Hepatocyte (in vitro differentiated cells): Measurements from ENCODE around the gene SFMBT2. TPM values are rescaled to one million over a fixed set of nuclear protein-coding genes. Genes with fewer than 3 reads are reported as not detected.

ENCODE experiments used
- DNase-seq: peaks from one replicate; pipeline ENCODE4 v3.0.0-alpha.2; 2016; ENCODE audit warnings: low spot score
- H2AFZ ChIP-seq: fragments of 200-600 bp; sonication (generic); 2 replicates; pipeline ENCODE4 v1.6.0; 2016; ENCODE audit warnings: antibody characterized with exemption, mild to moderate bottlenecking
- H3K27ac ChIP-seq: fragments of 200-600 bp; sonication (generic); 2 replicates; pipeline ENCODE4 v1.5.1; 2016; ENCODE audit warnings: mild to moderate bottlenecking
- H3K27me3 ChIP-seq: fragments of 200-600 bp; sonication (generic); 2 replicates; pipeline ENCODE4 v1.6.1; 2016
- H3K36me3 ChIP-seq: fragments of 200-600 bp; sonication (generic); replicated peaks from 2 replicates; pipeline ENCODE4 v1.5.1; 2016; ENCODE audit warnings: low read depth; ENCODE audit not compliant: insufficient read depth
- H3K4me1 ChIP-seq: fragments of 200-600 bp; sonication (generic); 2 replicates; pipeline ENCODE4 v1.5.1; 2016; ENCODE audit warnings: mild to moderate bottlenecking, moderate library complexity; ENCODE audit not compliant: insufficient read depth
- H3K4me2 ChIP-seq: fragments of 200-600 bp; sonication (generic); 2 replicates; pipeline ENCODE4 v1.6.0; 2016
- H3K4me3 ChIP-seq: fragments of 200-600 bp; sonication (generic); 2 replicates; pipeline ENCODE4 v1.5.1; 2016; ENCODE audit warnings: mild to moderate bottlenecking
- H3K79me2 ChIP-seq: fragments of 200-600 bp; sonication (generic); 2 replicates; pipeline ENCODE4 v1.6.0; 2017; ENCODE audit warnings: mild to moderate bottlenecking
- H3K9me2 ChIP-seq: fragments of 200-600 bp; sonication (generic); replicated peaks from 2 replicates; pipeline ENCODE4 v1.6.0; 2017; ENCODE audit warnings: mild to moderate bottlenecking; ENCODE audit not compliant: insufficient read depth
- H3K9me3 ChIP-seq: fragments of 200-600 bp; sonication (generic); 2 replicates; pipeline ENCODE4 v1.5.1; 2016; ENCODE audit warnings: low read depth, mild to moderate bottlenecking
- H4K20me1 ChIP-seq: fragments of 200-600 bp; sonication (generic); 2 replicates; pipeline ENCODE4 v1.6.0; 2016; ENCODE audit warnings: mild to moderate bottlenecking; ENCODE audit not compliant: insufficient read depth, poor library complexity, severe bottlenecking
- CTCF ChIP-seq: fragments of 200-600 bp; sonication (generic); IDR thresholded peaks from 2 replicates; pipeline ENCODE4 v1.5.1; 2016; ENCODE audit warnings: antibody characterized with exemption, mild to moderate bottlenecking; ENCODE audit not compliant: poor library complexity
- EZH2 ChIP-seq: fragments of 200-600 bp; sonication (generic); IDR thresholded peaks from 2 replicates; pipeline ENCODE4 v1.6.1; 2016; ENCODE audit warnings: antibody characterized with exemption, mild to moderate bottlenecking, borderline replicate concordance
- EZH2phosphoT487 ChIP-seq: fragments of 200-600 bp; sonication (generic); IDR thresholded peaks from one replicate; pipeline ENCODE4 v1.6.1; 2018; ENCODE audit warnings: antibody characterized with exemption, mild to moderate bottlenecking, low read depth, moderate library complexity; ENCODE audit not compliant: unreplicated experiment, severe bottlenecking
- WGBS: methylation state at CpG from one replicate; pipeline ENCODE4 v1.1.6; 2016; ENCODE audit warnings: low lambda C conversion rate; ENCODE audit errors: missing lambda C conversion rate; 5-methylcytosine and 5-hydroxymethylcytosine counted together
- polyA plus RNA-seq: library from polyadenylated mRNA; unstranded; fragments of >200 nt; fragmentation: Nextera tagmentation; extraction: Ambion mirVana; gene quantifications from 2 replicates; pipeline ENCODE4 v1.2.1, GENCODE V29; 2016
- total RNA-seq: library from RNA; depleted of rRNA; stranded (reverse); fragments of >200 nt; gene quantifications from 2 replicates; pipeline ENCODE4 v1.2.3, GENCODE V29; 2014

Gene SFMBT2
- total and polyA plus RNA-seq, 2 experiments from 2014 or later: 1.1 to 3.8 TPM

GRCh38 chr10:7317786-7318446, 92.9 kb downstream of the SFMBT2 start:
- Histone ChIP-seq H4K20me1 (no peaks in the 10 kb centered on the region), H3K36me3 (no peaks in the 10 kb centered on the region), H3K79me2 (no peaks in the 10 kb centered on the region), H3K4me3 (no peak overlapping the region), H3K9me2 (no peaks in the 10 kb centered on the region), H3K9me3 (no peaks in the 10 kb centered on the region), H3K4me2 (no peak overlapping the region), H3K4me1 (peaks cover 4% of the 10 kb centered on the region), H3K27ac (no peak overlapping the region), H2AFZ (no peak overlapping the region), H3K27me3 (no peaks in the 10 kb centered on the region)
- TF ChIP-seq EZH2 (no peak), CTCF (no peak), EZH2phosphoT487 (no peak)
- no peak for DNase-seq
- 85% methylated on average over 4 of the region's 4 CpGs for WGBS

GRCh38 chr10:7316839-7317238, 94.0 kb downstream of the SFMBT2 start:
- 90% methylated on average over 2 of the region's 2 CpGs for WGBS
- H3K9me2 ChIP-seq: no peaks in the 10 kb centered on the region
- no peaks in the 10 kb centered on the region for H3K79me2 ChIP-seq
- no peaks in the 10 kb centered on the region for H3K9me3 ChIP-seq
- no peak overlapping the region for H2AFZ ChIP-seq
- no peaks in the 10 kb centered on the region for H4K20me1 ChIP-seq
- H3K27me3 ChIP-seq: no peaks in the 10 kb centered on the region
- H3K4me3 ChIP-seq: no peak overlapping the region
- H3K4me2 ChIP-seq: no peak overlapping the region
- peaks cover 4% of the 10 kb centered on the region for H3K4me1 ChIP-seq
- H3K27ac ChIP-seq: no peak overlapping the region
- H3K36me3 ChIP-seq: no peaks in the 10 kb centered on the region
- no peak for DNase-seq
- no peak for TF ChIP-seq CTCF

GRCh38 chr10:7315906-7316305, 94.9 kb downstream of the SFMBT2 start:
- no peaks in the 10 kb centered on the region for H3K79me2 ChIP-seq
- no peaks in the 10 kb centered on the region for H3K9me3 ChIP-seq
- DNase-seq: no peak
- H4K20me1 ChIP-seq: no peaks in the 10 kb centered on the region
- no peak for TF ChIP-seq EZH2
- TF ChIP-seq EZH2phosphoT487: no peak
- TF ChIP-seq CTCF: no peak
- no peak overlapping the region for H3K4me2 ChIP-seq
- no peak overlapping the region for H3K4me3 ChIP-seq
- no peaks in the 10 kb centered on the region for H3K27me3 ChIP-seq
- no peaks in the 10 kb centered on the region for H3K36me3 ChIP-seq
- no peak overlapping the region for H2AFZ ChIP-seq
- 92% methylated on average over 2 of the region's 2 CpGs for WGBS
- H3K27ac ChIP-seq: no peak overlapping the region
- no peaks in the 10 kb centered on the region for H3K9me2 ChIP-seq
- peaks cover 4% of the 10 kb centered on the region for H3K4me1 ChIP-seq

GRCh38 chr10:7314170-7314569, 96.7 kb downstream of the SFMBT2 start:
- H3K79me2 ChIP-seq: no peaks in the 10 kb centered on the region
- no peak for TF ChIP-seq EZH2
- no peak for TF ChIP-seq CTCF
- TF ChIP-seq EZH2phosphoT487: no peak
- H3K27ac ChIP-seq: no peak overlapping the region
- 94% methylated on average over 4 of the region's 4 CpGs for WGBS
- H3K9me3 ChIP-seq: no peaks in the 10 kb centered on the region
- no peak overlapping the region for H3K4me3 ChIP-seq
- H3K27me3 ChIP-seq: no peaks in the 10 kb centered on the region
- H3K4me2 ChIP-seq: no peak overlapping the region
- peaks cover 4% of the 10 kb centered on the region for H3K4me1 ChIP-seq
- no peaks in the 10 kb centered on the region for H4K20me1 ChIP-seq
- no peak for DNase-seq
- no peaks in the 10 kb centered on the region for H3K9me2 ChIP-seq
- no peak overlapping the region for H2AFZ ChIP-seq
- no peaks in the 10 kb centered on the region for H3K36me3 ChIP-seq
